ENCODE data around the gene SORCS3. TPM values are rescaled to one million over a fixed set of nuclear protein-coding genes. Genes with fewer than 3 reads are reported as not detected.

SORCS3 gene
- total RNA-seq, 1 experiment from 2014 or later, result not detected

GRCh38 chr10:104913390-104913789 is 272.3 kb downstream of the SORCS3 start:
- DNase-seq (ENCODE audit: low spot score), result no peak

- no peak for DNase-seq (ENCODE audit: low spot score)
Observed at GRCh38 chr10:104920476-104920875, 279.4 kb downstream of the SORCS3 start.

- no peak for DNase-seq (ENCODE audit: low spot score)
Observed at GRCh38 chr10:104921763-104922162, 280.7 kb downstream of the SORCS3 start.

- DNase-seq (ENCODE audit: low spot score), result no peak
Observed at GRCh38 chr10:104922810-104923209, 281.7 kb downstream of the SORCS3 start.

GRCh38 chr10:104923501-104923900 is 282.4 kb downstream of the SORCS3 start:
- no peak for DNase-seq (ENCODE audit: low spot score)

GRCh38 chr10:104924101-104924795 is 283.2 kb downstream of the SORCS3 start:
- DNase-seq (ENCODE audit: low spot score), result no peak

- DNase-seq (ENCODE audit: low spot score), result peak; percentile 14
Observed at GRCh38 chr10:104925232-104925851, 284.3 kb downstream of the SORCS3 start.

DNA sequence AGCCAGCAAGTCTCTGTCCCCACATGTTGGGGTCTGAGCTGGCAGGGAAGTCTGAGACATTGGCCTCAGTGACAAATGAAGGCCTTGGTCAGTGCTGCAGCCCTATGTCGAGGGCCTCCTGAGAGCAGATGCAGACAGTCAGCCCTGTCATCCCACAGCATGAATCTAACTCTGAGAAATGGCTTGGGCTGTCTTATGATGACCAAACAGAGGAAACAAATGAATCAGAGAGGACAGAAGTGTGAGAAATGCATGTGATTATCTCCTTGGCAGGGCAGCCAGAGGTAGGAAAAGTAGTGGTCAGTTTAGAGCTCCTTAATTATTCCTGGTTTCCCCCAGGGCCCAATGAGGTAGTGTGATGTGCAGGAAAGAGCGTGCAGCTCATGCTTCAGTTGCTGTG is 287.6 kb downstream of the SORCS3 start:
- no peak for DNase-seq (ENCODE audit: low spot score)

DNA sequence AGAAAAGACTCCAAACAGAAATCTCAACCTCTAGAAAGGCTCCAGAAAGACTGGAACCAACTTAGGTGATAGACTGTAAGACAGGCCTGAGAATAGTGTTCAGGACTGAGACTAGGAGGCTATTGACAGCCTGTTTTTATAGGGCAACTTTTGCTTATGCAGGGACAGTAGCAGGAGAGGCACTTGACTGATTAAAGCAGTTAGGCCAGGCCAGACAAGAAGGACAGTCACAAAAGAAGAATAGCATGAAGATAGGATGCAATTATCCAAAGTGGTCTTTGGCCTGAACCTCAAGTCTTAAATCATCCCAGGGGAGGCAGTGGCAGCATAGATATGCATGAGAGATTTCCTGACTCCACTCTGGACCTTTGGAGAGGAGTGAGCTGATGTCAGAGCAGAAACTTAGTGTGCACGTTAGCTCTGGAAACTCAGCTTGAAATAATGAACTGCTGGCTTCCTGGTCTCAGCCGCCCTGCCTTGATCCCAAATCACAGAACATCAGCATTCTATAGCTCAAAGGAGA is 290.6 kb downstream of the SORCS3 start:
- DNase-seq (ENCODE audit: low spot score), result no peak

DNA sequence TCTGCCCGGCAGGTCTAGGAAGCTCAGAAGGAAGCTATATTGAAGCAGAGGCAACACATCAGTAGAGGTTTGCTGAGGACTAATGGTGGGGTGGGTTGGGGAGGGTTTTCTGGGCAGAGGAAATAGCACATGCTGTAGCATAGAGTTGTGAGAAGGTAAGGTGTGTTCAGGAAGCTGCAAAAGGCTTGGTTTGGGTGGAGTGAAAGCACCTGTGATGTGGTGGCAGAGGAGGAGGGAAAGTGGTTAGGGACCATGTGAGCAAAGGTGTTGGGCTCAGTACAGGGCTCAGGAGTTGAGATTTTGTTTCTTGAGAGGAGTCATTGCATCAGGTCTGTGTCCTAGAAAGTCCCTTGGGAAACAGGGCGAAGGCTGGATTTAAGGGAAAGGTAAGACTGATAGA is 294.6 kb downstream of the SORCS3 start:
- no peak for DNase-seq (ENCODE audit: low spot score)

GRCh38 chr10:104937567-104937966 is 296.5 kb downstream of the SORCS3 start:
- DNase-seq (ENCODE audit: low spot score), result peak; percentile 90

- DNase-seq (ENCODE audit: low spot score), result peak; percentile 4
Observed at GRCh38 chr10:104938031-104938430, 296.9 kb downstream of the SORCS3 start.

GRCh38 chr10:104941662-104942061 is 300.6 kb downstream of the SORCS3 start:
- DNase-seq (ENCODE audit: low spot score), result no peak

GRCh38 chr10:104947314-104947713 is 306.2 kb downstream of the SORCS3 start:
- DNase-seq (ENCODE audit: low spot score), result no peak

GRCh38 chr10:104957178-104957841 is 316.2 kb downstream of the SORCS3 start:
- DNase-seq (ENCODE audit: low spot score), result no peak

DNA sequence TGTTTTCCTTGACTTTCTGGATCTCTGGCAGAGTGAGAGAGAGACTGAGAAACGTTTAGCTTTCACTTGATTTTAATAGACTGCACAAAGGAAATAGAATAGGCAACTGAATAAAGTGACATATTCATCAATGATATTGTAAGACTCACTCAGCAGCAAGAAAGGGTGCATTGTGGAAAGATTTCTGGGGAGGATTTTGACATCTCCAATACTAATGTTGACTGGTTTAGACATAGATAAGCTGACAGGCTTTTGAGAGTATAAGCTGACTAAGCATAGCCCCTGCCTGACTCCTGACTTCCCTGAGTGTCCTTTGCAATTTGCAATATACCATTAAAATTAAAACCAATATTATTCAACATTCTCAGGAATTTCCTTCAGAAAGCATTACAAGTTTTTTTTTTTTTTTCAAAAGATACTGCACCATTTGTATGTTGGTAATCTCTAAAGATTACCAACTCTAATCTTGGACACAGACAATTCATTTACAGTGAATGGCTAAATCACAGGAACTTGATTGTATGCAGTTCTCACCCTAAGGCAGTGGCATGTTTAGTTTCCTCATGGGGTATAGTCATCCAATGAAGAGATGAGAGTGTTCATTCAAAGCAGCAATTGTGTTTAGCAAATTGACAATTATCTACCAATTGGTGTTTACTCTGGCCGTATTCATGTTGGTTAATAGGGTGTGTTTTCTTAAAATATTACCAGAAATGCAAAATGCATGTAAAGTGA is 325.6 kb downstream of the SORCS3 start:
- no peak for DNase-seq (ENCODE audit: low spot score)

DNA sequence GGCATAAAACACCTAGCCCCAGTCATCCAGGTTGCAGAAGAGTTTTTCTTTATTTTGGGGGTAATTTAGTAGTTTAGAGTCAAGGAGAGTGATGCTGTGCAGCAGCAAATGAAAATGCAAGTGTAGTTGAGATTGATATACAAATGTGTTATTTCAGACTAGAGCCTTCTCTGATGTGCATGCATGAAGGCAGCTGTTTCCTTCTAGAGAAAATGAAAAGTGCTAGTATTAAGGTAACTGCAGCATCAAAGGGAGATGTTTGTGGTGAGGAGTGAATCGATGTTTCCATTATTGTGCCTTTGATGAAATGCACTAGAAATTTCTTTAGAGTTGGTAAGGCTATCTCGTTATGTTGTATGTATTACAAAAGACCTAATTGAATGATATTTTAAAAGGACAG is 339.3 kb downstream of the SORCS3 start:
- no peak for DNase-seq (ENCODE audit: low spot score)

DNA sequence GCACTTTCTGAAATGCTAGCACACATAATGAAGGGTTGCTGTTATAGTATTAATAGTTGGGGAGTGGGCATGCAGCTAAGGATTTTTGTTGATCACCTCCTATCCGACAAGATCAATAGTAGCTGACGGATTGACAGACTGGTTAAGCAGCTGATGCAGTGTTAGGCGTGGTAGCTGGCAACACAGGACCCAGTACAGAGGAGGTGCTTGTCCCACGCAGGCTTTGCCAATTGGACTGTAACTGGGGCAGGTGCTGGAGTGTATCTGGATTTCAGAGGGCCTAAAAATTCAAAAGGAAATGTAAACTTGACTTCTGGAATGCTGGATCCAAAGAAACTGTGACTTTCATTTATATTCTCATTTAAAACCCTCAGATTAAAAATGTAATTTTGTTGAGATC is 340.9 kb downstream of the SORCS3 start:
- no peak for DNase-seq (ENCODE audit: low spot score)

DNA sequence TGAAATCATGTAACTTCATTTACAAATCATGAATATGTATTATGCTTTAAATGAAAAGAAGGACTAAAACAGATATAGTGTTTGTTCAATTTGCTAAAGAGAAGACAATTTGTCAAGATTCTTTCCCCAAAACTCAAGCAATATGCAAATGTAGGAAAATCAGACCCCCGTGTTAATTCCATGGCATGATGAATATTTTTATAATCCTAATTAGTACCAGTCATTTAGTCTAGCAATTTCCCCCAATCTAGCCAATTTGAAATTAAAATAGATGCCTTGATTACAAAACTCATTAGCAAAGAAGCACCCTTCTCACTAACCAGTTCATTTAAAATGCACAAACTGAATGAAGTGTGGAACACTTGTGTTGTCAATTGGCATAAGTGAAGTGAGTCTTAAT is 347.6 kb downstream of the SORCS3 start:
- no peak for DNase-seq (ENCODE audit: low spot score)

DNA sequence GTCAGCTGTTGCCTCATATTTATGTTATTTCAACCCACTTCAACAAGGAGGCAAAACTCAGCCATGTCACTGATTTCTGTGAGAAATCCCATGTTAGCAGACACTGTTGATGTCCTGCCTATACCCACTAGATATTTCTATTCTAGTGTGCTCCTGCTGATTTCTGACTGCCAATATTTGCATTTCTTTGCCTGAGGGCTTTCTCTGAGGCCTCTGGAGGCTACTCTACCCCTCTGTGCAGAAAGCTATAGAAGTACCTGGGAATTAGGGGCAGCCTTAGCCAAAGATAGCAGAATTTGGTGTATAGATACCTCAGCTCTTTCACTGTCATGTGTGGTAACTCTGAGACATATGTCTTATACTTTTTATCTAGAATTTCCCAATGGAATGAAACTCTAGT is 348.8 kb downstream of the SORCS3 start:
- DNase-seq (ENCODE audit: low spot score), result no peak

GRCh38 chr10:104993085-104993484 is 352.0 kb downstream of the SORCS3 start:
- DNase-seq (ENCODE audit: low spot score), result no peak

GRCh38 chr10:105001269-105001668 is 360.2 kb downstream of the SORCS3 start:
- no peak for DNase-seq (ENCODE audit: low spot score)
